SH-SY5Y (cell line): ENCODE results near the gene ZNF597.

Experiments
- GATA2 ChIP-seq: IDR thresholded peaks from 2 replicates; pipeline ENCODE4 v1.6.1; 2011; ENCODE audit warnings: mild to moderate bottlenecking, low read depth, low read length
- GATA3 ChIP-seq: IDR thresholded peaks from 2 replicates; pipeline ENCODE4 v1.6.1; 2011; ENCODE audit warnings: low read depth, mild to moderate bottlenecking, low read length, moderate library complexity

- TF ChIP-seq GATA2 (no peak), GATA3 (no peak)
Observed at GRCh38 chr16:3459401-3460090, 16.2 kb upstream of the ZNF597 start.
